ENCODE data around the gene SEPTIN12.
A peak's percentile ranks its signal among the peaks of the same experiment; 100 is the strongest.

Gene SEPTIN12

GRCh38 chr16:4787627-4788482 lies at the start of gene SEPTIN12:
Gene SEPTIN12 (minus strand): TSS chr16:4788345. CDS start chr16:4787645, 700 bp downstream.
- DNase-seq, result no peak

- no peak for DNase-seq
Measured at GRCh38 chr16:4836727-4837126, 48.6 kb upstream of the SEPTIN12 start.

GRCh38 chr16:4833584-4833983 lies 45.4 kb upstream of the SEPTIN12 start:
- no peak for DNase-seq

- DNase-seq, result no peak
Measured at GRCh38 chr16:4832698-4833343, 44.7 kb upstream of the SEPTIN12 start.

GRCh38 chr16:4831616-4832015 lies 43.5 kb upstream of the SEPTIN12 start:
- no peak for DNase-seq

GRCh38 chr16:4830408-4830807 lies 42.3 kb upstream of the SEPTIN12 start:
- no peak for DNase-seq

- DNase-seq, result no peak
Measured at GRCh38 chr16:4828567-4829321, 40.6 kb upstream of the SEPTIN12 start.

GRCh38 chr16:4826980-4827379 lies 38.8 kb upstream of the SEPTIN12 start:
- no peak for DNase-seq

GRCh38 chr16:4826526-4826925 lies 38.4 kb upstream of the SEPTIN12 start:
- DNase-seq, result no peak

GRCh38 chr16:4825196-4825595 lies 37.1 kb upstream of the SEPTIN12 start:
- no peak for DNase-seq

- no peak for DNase-seq
Measured at GRCh38 chr16:4820652-4821051, 32.5 kb upstream of the SEPTIN12 start.

- DNase-seq, result no peak
Measured at GRCh38 chr16:4814542-4815173, 26.5 kb upstream of the SEPTIN12 start.

GRCh38 chr16:4814046-4814445 lies 25.9 kb upstream of the SEPTIN12 start:
- DNase-seq, result no peak

- no peak for DNase-seq
Measured at GRCh38 chr16:4813251-4814003, 25.3 kb upstream of the SEPTIN12 start.

GRCh38 chr16:4811773-4812172 lies 23.6 kb upstream of the SEPTIN12 start:
- no peak for DNase-seq

GRCh38 chr16:4811242-4811641 lies 23.1 kb upstream of the SEPTIN12 start:
- DNase-seq, result no peak

- DNase-seq, result no peak
Measured at GRCh38 chr16:4806280-4806679, 18.1 kb upstream of the SEPTIN12 start.

GRCh38 chr16:4805231-4805630 lies 17.1 kb upstream of the SEPTIN12 start:
- DNase-seq, result no peak

GRCh38 chr16:4803898-4804762 lies 16.0 kb upstream of the SEPTIN12 start:
- DNase-seq, result no peak

- no peak for DNase-seq
Measured at GRCh38 chr16:4803401-4803844, 15.3 kb upstream of the SEPTIN12 start.

- peak; percentile 69 for DNase-seq
Measured at GRCh38 chr16:4802659-4803287, 14.6 kb upstream of the SEPTIN12 start.
